NCI-H748 (cell line): Measurements from ENCODE around the gene TNP2.
A peak's percentile ranks its signal among the peaks of the same experiment; 100 is the strongest.
"Not testable (repeated sequence)": the region's sequence is repeated elsewhere in the genome, so short reads cannot be mapped to it uniquely, and the experiment has no call there.

Experiments used
- DNase-seq: peaks from one replicate; lab custom pipeline; 2025; ENCODE audit not compliant: unreplicated experiment; lab: John Stamatoyannopoulos, UW

TNP2 gene

DNA sequence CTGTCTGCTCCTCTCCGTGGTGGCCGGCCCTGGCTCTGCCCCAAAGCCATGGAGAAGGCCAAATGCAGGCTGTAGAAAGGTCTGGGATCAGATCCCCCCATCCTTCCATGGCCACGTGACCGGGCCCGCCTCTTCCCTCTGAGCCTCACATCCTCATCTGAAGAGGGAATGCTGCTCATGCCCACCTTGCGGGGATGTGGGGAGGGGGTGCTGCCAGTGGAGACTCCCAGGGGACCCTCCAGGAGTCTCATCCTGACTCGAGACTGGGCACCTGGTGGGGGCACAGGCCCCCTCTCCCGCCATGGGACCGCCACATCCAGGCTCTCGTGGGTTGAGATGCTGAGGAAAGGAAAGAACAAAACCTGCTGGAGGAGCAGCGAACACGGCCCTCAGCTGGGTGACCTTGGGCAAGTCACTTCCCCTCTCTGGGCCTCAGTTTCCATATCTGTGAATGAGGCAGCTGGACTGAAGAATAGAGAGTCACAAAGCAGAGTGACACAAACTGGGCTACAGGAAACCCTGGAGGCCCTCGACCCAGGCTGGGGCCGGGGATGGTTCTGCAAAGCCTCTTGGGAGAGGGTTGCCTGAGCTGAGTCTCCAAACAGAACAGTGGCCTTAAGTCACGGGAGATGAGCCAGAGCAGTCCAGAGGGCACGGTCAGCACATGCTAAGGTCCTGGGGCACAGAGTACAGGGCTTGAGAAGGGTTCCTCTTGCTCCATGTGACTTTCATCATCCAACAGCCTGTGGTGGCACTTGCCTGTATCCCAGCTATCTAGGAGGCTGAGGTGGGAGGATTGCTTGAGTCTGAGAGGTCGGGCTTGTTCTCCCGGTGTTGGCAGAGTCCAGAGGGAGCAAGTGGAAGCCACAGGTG lies 43.2 kb downstream of the TNP2 start:
- DNase-seq: no peak

DNA sequence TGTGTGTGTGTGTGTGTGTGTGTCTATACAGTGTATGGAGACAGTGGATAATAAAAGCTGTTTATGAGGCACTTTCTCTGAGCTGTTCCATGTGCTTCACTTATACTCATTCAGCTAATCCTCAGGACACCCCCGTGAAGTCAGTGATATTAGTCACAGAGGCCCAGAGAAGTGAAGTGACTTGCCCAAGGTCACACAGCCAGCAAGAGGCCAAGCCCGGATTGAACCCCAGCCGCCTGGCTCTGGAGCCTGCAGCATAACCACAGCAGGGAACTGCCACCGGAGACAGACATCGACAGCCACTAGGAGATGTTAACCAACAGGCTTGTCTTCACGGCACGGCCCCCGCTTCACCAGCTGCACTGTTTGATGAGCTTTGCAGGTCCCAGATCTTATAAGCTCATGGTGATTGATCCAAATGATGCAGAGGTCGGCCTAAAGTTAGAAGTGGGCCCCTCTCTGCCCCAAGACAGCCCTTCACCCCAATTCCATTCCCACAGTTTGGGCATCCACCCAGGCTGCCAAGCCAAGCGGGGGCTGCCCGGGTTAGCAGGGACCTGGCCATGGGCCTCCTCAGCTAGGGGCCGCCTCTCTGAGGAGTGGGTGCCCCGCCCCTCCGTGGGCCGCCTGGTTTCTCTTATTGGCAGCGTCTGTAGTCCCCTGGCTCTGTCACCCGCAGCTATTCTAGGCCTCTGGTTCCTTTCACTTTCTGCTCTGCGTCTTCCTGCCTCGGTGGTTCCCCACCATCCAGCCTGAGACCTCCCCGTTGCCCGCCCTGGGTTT lies 44.0 kb downstream of the TNP2 start:
- no peak for DNase-seq

DNA sequence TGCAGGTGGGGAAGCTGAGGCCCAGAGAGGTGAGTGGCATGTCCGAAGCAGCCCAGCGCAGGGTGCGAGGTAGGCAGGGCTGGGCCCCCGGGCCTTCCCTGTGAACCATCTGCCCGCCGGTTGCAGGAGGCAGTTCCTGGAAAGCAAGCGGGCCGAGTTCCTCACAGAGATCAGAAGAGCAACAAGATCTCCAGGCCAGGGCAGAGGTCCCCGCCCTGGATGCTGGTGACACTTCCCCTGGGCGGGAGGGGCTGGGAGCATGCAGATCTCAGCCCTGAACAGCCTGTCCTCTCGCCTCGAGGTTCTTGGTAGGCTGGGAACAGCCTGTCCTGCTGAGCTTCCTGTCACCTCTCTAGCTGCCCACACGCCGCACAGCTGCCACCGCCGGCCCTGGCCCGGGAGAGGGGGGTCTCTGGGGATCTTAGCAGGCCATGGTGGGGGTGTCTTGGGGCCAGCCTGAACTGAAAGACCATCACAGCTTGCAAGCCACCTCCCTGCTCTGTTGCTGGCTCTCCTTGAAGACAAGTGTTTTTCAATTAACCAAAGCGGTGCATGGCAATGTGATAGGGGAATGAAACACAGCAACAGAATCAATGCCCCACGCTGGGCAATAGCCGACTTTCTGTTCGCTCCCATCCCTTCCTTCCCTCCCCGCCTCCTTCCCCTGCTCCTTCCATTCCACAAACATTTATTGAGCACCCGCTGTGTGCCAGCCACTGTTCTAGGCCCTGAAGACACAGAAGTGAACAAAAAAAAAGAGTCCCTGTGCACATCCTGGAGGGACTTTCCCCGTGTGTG lies 44.8 kb downstream of the TNP2 start:
- DNase-seq: no peak

DNA sequence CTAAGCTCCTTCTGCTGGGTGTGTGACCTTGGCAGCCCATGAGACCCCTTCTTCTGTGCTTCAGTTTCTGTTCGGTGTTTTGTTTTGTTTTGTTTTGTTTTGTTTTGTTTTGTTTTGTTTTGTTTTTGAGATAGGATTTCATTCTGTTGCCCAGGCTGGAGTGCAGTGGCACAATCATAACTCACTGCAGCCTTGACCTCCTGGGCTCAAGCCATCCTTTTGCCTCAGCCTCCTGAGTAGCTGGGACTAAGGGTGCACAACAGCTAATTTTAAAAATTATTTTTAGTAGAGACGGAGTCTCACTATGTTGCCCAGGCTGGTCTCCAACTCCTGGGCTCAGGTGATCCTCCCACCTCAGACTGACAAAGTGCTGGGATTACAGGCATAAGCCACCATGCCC lies 48.6 kb downstream of the TNP2 start:
- DNase-seq: not testable (repeated sequence)

DNA sequence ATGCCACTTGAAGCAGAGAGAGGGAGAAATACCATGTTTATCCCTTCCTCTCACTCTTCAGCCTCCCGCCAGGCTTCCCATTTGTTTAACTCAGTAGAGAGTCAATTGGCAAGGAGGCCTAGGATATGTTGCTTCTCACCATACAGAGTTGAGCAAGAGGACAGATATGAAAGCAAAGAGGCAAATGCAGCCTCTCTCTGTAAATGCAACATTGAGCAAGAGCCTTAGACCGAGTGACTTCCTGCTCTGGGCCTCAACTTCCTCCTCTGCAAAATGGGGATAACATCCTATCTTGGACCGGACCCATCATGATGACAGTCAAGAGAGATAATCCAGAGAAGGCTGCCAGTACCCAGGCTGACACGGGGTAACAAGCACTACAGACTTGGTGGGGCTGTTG lies 49.9 kb downstream of the TNP2 start:
- DNase-seq: no peak

DNA sequence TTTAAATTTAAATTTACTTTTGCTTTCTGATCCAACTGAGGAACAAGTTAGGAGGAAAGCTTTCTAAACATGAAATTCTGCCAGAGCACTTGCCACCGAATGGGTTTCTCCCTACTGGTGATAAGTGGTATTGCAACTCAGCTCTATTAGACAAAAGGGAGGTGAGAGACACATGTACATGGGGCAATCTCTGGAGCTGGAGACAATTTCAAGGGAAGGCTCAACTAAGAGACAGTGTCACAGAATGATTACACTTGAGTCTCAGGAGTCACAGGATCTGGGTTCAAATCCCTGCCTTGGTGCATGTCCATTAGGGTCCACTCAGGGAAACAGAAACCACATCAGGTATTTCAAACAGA lies 50.5 kb downstream of the TNP2 start:
- DNase-seq: peak; percentile 17
